ENCODE data around the gene C10orf95. TPM values are rescaled to one million over a fixed set of nuclear protein-coding genes. Genes with fewer than 3 reads are reported as not detected.
A peak's percentile ranks its signal among the peaks of the same experiment; 100 is the strongest.
"Not testable (repeated sequence)": the region's sequence is repeated elsewhere in the genome, so short reads cannot be mapped to it uniquely, and the experiment has no call there.

The C10orf95 gene
- total RNA-seq, 2 donors from 2014 or later, result not detected

DNA sequence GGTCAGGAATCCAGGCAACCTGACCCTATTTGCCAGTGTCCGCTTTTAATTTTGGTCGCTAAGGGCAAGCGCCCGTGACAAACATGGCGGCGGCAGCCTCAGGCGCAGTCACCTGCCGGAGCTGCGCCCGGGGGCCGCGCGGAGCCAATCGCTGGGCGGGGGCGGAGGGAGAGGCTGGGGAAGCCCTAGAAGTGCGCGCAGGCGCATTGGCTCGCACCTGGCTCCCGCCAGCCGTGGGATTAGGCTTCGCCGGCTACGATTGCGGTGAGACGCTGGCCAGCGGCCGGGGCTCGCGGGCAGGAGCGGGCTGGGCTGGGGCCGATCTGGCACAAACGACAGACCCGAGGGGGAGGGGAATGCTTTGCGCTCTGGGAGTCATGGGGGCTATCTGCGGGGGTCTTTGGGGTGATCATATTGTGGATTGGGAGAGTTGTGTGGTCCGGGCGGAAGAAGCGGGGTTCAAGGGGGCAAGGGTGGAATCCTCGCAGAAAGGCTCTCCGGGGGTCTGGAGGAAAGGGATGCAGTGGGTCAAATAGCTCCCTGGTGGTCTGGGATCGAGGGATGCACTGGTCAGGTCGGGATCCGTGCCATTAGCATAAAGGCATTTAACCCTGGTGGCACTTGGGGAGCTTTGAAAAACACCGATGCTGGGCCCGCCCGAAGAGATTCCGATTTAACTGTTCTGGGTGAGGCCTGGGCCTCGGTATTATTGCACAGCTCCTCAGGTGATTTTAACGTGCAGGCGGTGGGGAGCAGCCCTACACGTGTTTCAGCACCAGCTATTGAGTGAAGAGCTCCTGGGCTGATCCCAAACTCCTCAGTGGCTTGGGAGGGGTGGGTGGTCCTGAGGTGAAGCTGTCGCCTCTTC is 10.1 kb upstream of the C10orf95 start:
- peaks cover 0 to 25% of the 10 kb centered on the region in 2 donors for H3K4me1 ChIP-seq
- H3K27ac ChIP-seq, result peak overlapping the region; percentile 13 to 51
- no peaks in the 10 kb centered on the region for H3K9me3 ChIP-seq
- peak overlapping the region; percentile 65 to 66 for H3K4me3 ChIP-seq
- DNase-seq (ENCODE audit: low spot score), result peak; percentile 82
- H3K36me3 ChIP-seq, result no peaks in the 10 kb centered on the region
- no peak for TF ChIP-seq CTCF (IDR thresholded peaks at IDR 0.05)
- no peaks in the 10 kb centered on the region for H3K27me3 ChIP-seq

GRCh38 chr10:102460836-102461186 is 9.5 kb upstream of the C10orf95 start:
- TF ChIP-seq CTCF (IDR thresholded peaks at IDR 0.05), result no peak
- H3K27ac ChIP-seq, result peak overlapping the region; percentile 13 to 51

GRCh38 chr10:102458656-102459055 is 7.3 kb upstream of the C10orf95 start:
- TF ChIP-seq CTCF (IDR thresholded peaks at IDR 0.05), result no peak
- no peak for DNase-seq (ENCODE audit: low spot score)
- Histone ChIP-seq H3K4me1 (peaks cover 0 to 25% of the 10 kb centered on the region in 2 donors), H3K27me3 (no peaks in the 10 kb centered on the region), H3K27ac (no peak overlapping the region), H3K4me3 (no peak overlapping the region), H3K36me3 (no peaks in the 10 kb centered on the region), H3K9me3 (no peaks in the 10 kb centered on the region)

More at GRCh38 chr10:102460836-102461186, 9.5 kb upstream of the C10orf95 start:
- Histone ChIP-seq H3K4me1 (peaks cover 0 to 25% of the 10 kb centered on the region in 2 donors), H3K27me3 (no peaks in the 10 kb centered on the region), H3K4me3 (peak overlapping the region; percentile 65 to 66), H3K36me3 (no peaks in the 10 kb centered on the region), H3K9me3 (no peaks in the 10 kb centered on the region)
- DNase-seq (ENCODE audit: low spot score), result no peak

DNA sequence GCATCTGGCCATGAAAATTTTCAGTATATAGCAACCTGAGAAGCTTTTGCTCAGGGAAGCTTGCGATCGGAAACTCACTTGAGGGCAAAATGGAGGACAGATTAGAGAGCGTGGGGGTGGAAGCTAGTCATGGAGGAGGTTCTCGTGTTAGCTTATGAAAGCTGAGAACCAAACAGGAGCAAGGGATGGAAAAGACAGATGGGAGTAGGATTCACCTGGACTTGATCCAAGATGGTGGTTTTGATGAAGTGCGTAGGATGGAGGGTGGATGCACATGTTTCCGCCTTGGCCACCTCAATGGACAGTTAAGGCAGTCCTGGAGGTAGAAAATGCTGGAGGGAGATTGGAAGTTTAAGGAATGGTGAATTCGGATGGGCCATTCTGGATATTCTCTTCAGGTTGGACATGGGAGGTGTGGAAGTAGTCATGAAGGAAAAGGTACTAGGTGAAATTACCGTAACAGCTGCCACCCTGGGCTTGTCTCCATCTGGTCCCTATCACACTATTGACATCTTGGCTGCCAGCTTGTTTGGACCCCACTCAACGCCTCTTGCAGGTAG is 6.3 kb upstream of the C10orf95 start:
- Histone ChIP-seq H3K9me3 (no peaks in the 10 kb centered on the region), H3K27ac (no peak overlapping the region), H3K4me1 (peaks cover 0 to 21% of the 10 kb centered on the region in 2 donors), H3K27me3 (no peaks in the 10 kb centered on the region), H3K4me3 (no peak overlapping the region), H3K36me3 (no peaks in the 10 kb centered on the region)
- no peak for DNase-seq (ENCODE audit: low spot score)
- TF ChIP-seq CTCF (IDR thresholded peaks at IDR 0.05), result no peak

- no peak overlapping the region for H3K4me3 ChIP-seq
- H3K36me3 ChIP-seq, result no peaks in the 10 kb centered on the region
- H3K27ac ChIP-seq, result no peak overlapping the region
- H3K27me3 ChIP-seq, result no peaks in the 10 kb centered on the region
- peaks cover 0 to 13% of the 10 kb centered on the region in 2 donors for H3K4me1 ChIP-seq
- H3K9me3 ChIP-seq, result no peaks in the 10 kb centered on the region
- DNase-seq (ENCODE audit: low spot score), result peak; percentile 74
- no peak for TF ChIP-seq CTCF (IDR thresholded peaks at IDR 0.05)
Observed at GRCh38 chr10:102455893-102456471, 4.6 kb upstream of the C10orf95 start.

- H3K4me1 ChIP-seq, result peaks cover 0 to 14% of the 10 kb centered on the region in 2 donors
- H3K27me3 ChIP-seq; H3K4me3 ChIP-seq; H3K9me3 ChIP-seq; DNase-seq (ENCODE audit: low spot score); H3K36me3 ChIP-seq; H3K27ac ChIP-seq: not testable (repeated sequence)
Observed at GRCh38 chr10:102454662-102455487, 3.5 kb upstream of the C10orf95 start.

Data from right atrium auricular region (tissue), 2 donors.